K562 (cell line): ENCODE results near the gene FAM227B. TPM values are rescaled to one million over a fixed set of nuclear protein-coding genes. Genes with fewer than 3 reads are reported as not detected.

Experiments
- ATAC-seq: fragments of 200-7000 bp; cut with Tn5 transposase; 3 replicates; pipeline ENCODE4 v1.9.1; 2020; ENCODE audit warnings: moderate library complexity
- BruUV-seq: library from RNA; stranded (reverse); fragments of 400-500 nt; replicated peaks from 2 replicates; lab custom pipeline; 2021; lab: Mats Ljungman, UMichigan
- CTCF ChIA-PET: fragments of 300-600 bp; formaldehyde crosslinking; extraction: SDS; loops from one replicate; lab custom pipeline; 2021; ENCODE audit warnings: low intra/inter-chr PET ratio; lab: Yijun Ruan, JAX
- POLR2A ChIA-PET: fragments of 300-600, 350-650 bp; sonication (Branson Sonifier 250); formaldehyde crosslinking; extraction: SDS; loops from one replicate; lab custom pipeline; 2021; ENCODE audit warnings: antibody characterized with exemption, inconsistent platforms; lab: Yijun Ruan, JAX
- DNase-seq, 4 experiments: peaks; one replicate each; pipeline versions ENCODE4 v3.0.0 to v3.0.0-alpha.2; 2011 to 2018; ENCODE audit warnings: low spot score in 3 of 4, mixed read lengths in 3 of 4; ENCODE audit errors: extremely low read depth in 1 of 4
- FAIRE-seq: peaks from 2 replicates; lab custom pipeline; 2011; peaks lifted over from hg19 to GRCh38; lab: Jason Lieb, UNC
- H2AFZ ChIP-seq: 2 replicates; pipeline ENCODE4 v1.6.0; 2011; ENCODE audit warnings: low read depth, low read length, control low read depth, inconsistent platforms
- H3K27ac ChIP-seq: fragments of 200-600 bp; 3 replicates; pipeline ENCODE4 v1.8.0; 2011; ENCODE audit warnings: low read depth, mild to moderate bottlenecking, control low read depth, inconsistent platforms, low read length, moderate library complexity, mixed read lengths; ENCODE audit errors: extremely low read depth
- H3K27me3 ChIP-seq, 2 experiments: fragments of 300-600 bp in 1 of 2; 2 replicates in 1 of 2; 3 replicates in 1 of 2; pipeline versions ENCODE4 v1.6.0 to v1.8.0; 2011; ENCODE audit warnings: inconsistent platforms in 2 of 2, low read length in 2 of 2, mild to moderate bottlenecking in 1 of 2, mixed read lengths in 1 of 2, moderate library complexity in 1 of 2; ENCODE audit not compliant: control insufficient read depth in 2 of 2, insufficient read depth in 2 of 2
- H3K36me3 ChIP-seq: fragments of 300-600 bp; 3 replicates; pipeline ENCODE4 v1.8.0; 2011; ENCODE audit warnings: mild to moderate bottlenecking, low read length, inconsistent platforms; ENCODE audit not compliant: control insufficient read depth, insufficient read depth
- H3K4me1 ChIP-seq, 2 experiments: fragments of 200-600 bp in 1 of 2; replicated peaks in 1 of 2; 2 replicates in 1 of 2; 3 replicates in 1 of 2; pipeline versions ENCODE4 v1.5.1 to v1.8.0; 2011; ENCODE audit warnings: inconsistent platforms in 2 of 2, low read length in 2 of 2, mild to moderate bottlenecking in 1 of 2, mixed read lengths in 1 of 2, moderate library complexity in 1 of 2; ENCODE audit not compliant: control insufficient read depth in 2 of 2, insufficient read depth in 2 of 2
- H3K4me2 ChIP-seq: 2 replicates; pipeline ENCODE4 v1.6.1; 2011; ENCODE audit warnings: low read length, control low read depth, inconsistent platforms, mixed read lengths; ENCODE audit not compliant: insufficient read depth
- H3K4me3 ChIP-seq: fragments of 200-600 bp; sonication (generic), shearing (Covaris generic); 2 replicates; pipeline ENCODE4 v1.5.1; 2016; ENCODE audit warnings: control low read depth, inconsistent platforms
- H3K79me2 ChIP-seq: fragments of 200-600 bp; 3 replicates; pipeline ENCODE4 v1.8.0; 2011; ENCODE audit warnings: low read length, inconsistent platforms; ENCODE audit not compliant: control insufficient read depth, insufficient read depth
- H3K9ac ChIP-seq, 2 experiments: 2 replicates each; pipeline versions ENCODE4 v1.6.0 to v1.6.1; 2011; ENCODE audit warnings: low read depth in 2 of 2, low read length in 2 of 2, control low read depth in 1 of 2, inconsistent platforms in 1 of 2, mild to moderate bottlenecking in 1 of 2, mixed read lengths in 1 of 2; ENCODE audit not compliant: insufficient read depth in 1 of 2
- H3K9me1 ChIP-seq: one replicate; pipeline ENCODE4 v1.6.0; 2011; ENCODE audit warnings: inconsistent platforms, mild to moderate bottlenecking, low read length, moderate library complexity; ENCODE audit not compliant: control insufficient read depth, insufficient read depth
- H3K9me3 ChIP-seq: replicated peaks from 2 replicates; pipeline ENCODE4 v1.5.1; 2011; ENCODE audit warnings: low read depth, low read length, inconsistent platforms; ENCODE audit not compliant: control insufficient read depth, insufficient read depth
- H4K20me1 ChIP-seq: replicated peaks from 2 replicates; pipeline ENCODE4 v1.6.1; 2011; ENCODE audit warnings: low read length, inconsistent platforms, mixed read lengths; ENCODE audit not compliant: control insufficient read depth, insufficient read depth
- ATF7 ChIP-seq: fragments of 450-650 bp; IDR thresholded peaks from 2 replicates; pipeline ENCODE4 v1.7.1; 2014; ENCODE audit warnings: mild to moderate bottlenecking, moderate library complexity
- DNMT1 ChIP-seq: fragments of 450-650 bp; IDR thresholded peaks from 2 replicates; pipeline ENCODE4 v1.6.1; 2016; ENCODE audit warnings: antibody characterized with exemption, mild to moderate bottlenecking
- EWSR1 ChIP-seq: fragments of 450-650 bp; IDR thresholded peaks from 2 replicates; pipeline ENCODE4 v1.6.1; 2018; ENCODE audit warnings: borderline replicate concordance, mild to moderate bottlenecking, low read depth, moderate library complexity; ENCODE audit not compliant: partially characterized antibody
- MTA3 ChIP-seq: fragments of 450-650 bp; formaldehyde crosslinking; IDR thresholded peaks from 2 replicates; pipeline ENCODE4 v1.6.1; 2017; ENCODE audit warnings: mild to moderate bottlenecking, borderline replicate concordance
- MTF1 ChIP-seq: fragments of 250-450 bp; sonication (Bioruptor Pico); IDR thresholded peaks from 2 replicates; pipeline ENCODE4 v1.9.0; 2021; ENCODE audit warnings: moderate library complexity, mild to moderate bottlenecking, inconsistent platforms, borderline replicate concordance
- MYC ChIP-seq, 2 experiments: fragments of 250-450 bp in 1 of 2; sonication (Bioruptor Pico) in 1 of 2; IDR thresholded peaks; 2 replicates each; pipeline versions ENCODE4 v1.5.1 to v1.6.1; 2012 to 2021; ENCODE audit warnings: low read depth in 2 of 2, borderline replicate concordance in 1 of 2, improper control_type of control experiment in 1 of 2, low read length in 1 of 2, mild to moderate bottlenecking in 1 of 2, moderate library complexity in 1 of 2
- SMARCA5 ChIP-seq: fragments of 450-650 bp; IDR thresholded peaks from 2 replicates; pipeline ENCODE4 v1.6.1; 2016
- ZBED1 ChIP-seq: IDR thresholded peaks from 2 replicates; pipeline ENCODE4 v1.6.1; 2014
- ZNF551 ChIP-seq: fragments of 250-450 bp; sonication (Bioruptor Pico); IDR thresholded peaks from 2 replicates; pipeline ENCODE4 v1.5.0; 2021; ENCODE audit warnings: mild to moderate bottlenecking, moderate library complexity
- ZNF668 ChIP-seq: fragments of 250-450 bp; sonication (Bioruptor Pico); IDR thresholded peaks from 2 replicates; pipeline ENCODE4 v1.8.0; 2022; ENCODE audit warnings: mild to moderate bottlenecking, inconsistent platforms
- in situ Hi-C: fragments of 300-500 bp; cut with MboI; formaldehyde crosslinking; loops from 4 replicates; pipeline ENCODE4 v1.15.0; 2018; ENCODE audit warnings: inconsistent platforms, mixed read lengths
- intact Hi-C: fragments of 100-400 bp; cut with micrococcal nuclease; formaldehyde crosslinking; loops from 2 replicates; pipeline ENCODE4 v1.14.2; 2022
- polyA plus RNA-seq, 8 experiments: library from polyadenylated mRNA; depleted of rRNA in 4 of 8; stranded (reverse) in 5 of 8; unstranded in 3 of 8; fragments of >200 nt; fragmentation: Nextera tagmentation in 2 of 8; fragmentation: Illumina TruSeq in 1 of 8; extraction: Ambion mirVana in 2 of 8; extraction: Trizol in 1 of 8; gene quantifications; 2 replicates each; pipeline versions ENCODE4 v1.2.1 to v1.2.3, GENCODE V29; 2011 to 2014; ENCODE audit warnings: inconsistent platforms in 1 of 8, missing spikeins in 1 of 8
- total RNA-seq, 7 experiments: library from RNA; depleted of rRNA in 6 of 7; stranded (reverse); fragments of >200 nt in 6 of 7; fragmentation: Illumina TruSeq in 2 of 7; extraction: Trizol in 2 of 7; gene quantifications; 2 replicates each; pipeline versions ENCODE4 v1.2.1 to v1.2.3, GENCODE V29; 2011 to 2021; ENCODE audit warnings: low replicate concordance in 1 of 7
- TF ChIP-seq, protein P1 (sequence below): sonication (generic); formaldehyde crosslinking; IDR thresholded peaks from 2 replicates; pipeline ENCODE4 v1.8.0; 2022; ENCODE audit warnings: missing genetic modification reagents, mild to moderate bottlenecking, borderline replicate concordance
- TF ChIP-seq, protein P2 (sequence below): fragments of 450-650 bp; formaldehyde crosslinking; conservative IDR thresholded peaks from 2 replicates; pipeline ENCODE4 v1.4.0; 2022; ENCODE audit warnings: mild to moderate bottlenecking, missing genetic modification characterization

Gene FAM227B
- total and polyA plus RNA-seq, 9 of the 15 experiments (the other 6 are each of a cell fraction or from before 2014, with no cell fraction given) = 5.1 to 12.5 (median 11.2) TPM

DNA sequence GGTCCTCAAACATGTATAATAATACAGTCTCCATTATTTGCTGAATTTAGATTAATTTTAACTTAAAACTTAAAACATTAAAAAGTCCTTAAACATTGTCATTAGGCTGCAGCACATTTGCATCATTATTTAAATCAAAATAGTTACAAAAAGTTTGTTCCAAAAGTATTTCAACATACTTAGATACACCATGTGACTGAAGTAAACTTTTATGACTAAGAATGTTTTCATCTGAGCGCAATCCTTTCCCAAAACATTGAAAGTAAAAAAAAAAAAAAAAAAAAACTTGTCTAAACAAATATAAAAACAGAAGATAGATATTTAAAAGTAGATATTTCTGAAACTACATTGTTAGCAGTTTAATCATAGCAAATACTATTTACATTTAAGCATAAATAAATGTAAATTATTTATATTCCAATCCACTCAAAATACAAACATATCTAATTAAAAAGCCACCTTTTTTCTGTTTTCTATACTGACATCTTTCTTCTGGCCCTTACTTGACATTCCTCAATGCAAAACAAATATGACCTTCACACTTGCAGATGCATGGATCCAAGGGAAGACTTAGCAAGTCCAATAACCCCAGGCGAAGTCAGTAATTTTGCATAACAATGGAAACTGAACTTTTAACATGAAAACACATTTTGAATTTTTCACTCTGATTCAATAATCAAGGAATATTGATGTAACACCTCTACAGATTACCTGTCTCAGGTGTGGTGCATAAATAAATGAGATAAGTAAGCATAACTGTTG is 10.3 kb downstream of the FAM227B start (continued):
- TF ChIP-seq, protein P1, sequence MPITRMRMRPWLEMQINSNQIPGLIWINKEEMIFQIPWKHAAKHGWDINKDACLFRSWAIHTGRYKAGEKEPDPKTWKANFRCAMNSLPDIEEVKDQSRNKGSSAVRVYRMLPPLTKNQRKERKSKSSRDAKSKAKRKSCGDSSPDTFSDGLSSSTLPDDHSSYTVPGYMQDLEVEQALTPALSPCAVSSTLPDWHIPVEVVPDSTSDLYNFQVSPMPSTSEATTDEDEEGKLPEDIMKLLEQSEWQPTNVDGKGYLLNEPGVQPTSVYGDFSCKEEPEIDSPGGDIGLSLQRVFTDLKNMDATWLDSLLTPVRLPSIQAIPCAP = no peak

DNA sequence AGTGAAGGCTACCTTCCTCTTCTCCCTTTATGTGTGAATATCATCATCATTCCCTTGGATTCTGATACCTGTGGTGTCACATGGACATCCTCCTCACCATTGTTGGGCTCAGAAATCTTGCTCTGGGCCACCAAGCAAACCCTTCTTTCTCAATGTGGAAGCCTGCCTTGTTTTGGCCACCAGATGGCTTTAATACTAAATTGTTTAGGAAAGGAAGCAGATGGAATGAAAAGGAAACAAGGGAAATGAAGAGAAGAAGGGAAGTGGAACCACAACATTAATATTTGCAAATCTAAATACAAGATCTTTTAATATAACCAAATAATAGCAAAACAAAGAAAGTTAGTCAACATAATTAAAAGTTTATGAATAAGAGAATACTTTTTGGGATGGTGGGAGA is 14.0 kb downstream of the FAM227B start:
- H3K27me3 ChIP-seq = no peaks in the 10 kb centered on the region
- no peak for FAIRE-seq
- ATAC-seq = no peak
- ChIA-PET POLR2A (interaction anchor here (0.6 kb wide), 1 partner anchor 1109 kb away, joined by 3 read pairs; no protein-coding TSS in a partner anchor), CTCF (no interaction called here)
- intact Hi-C loops (no loop called here), in situ Hi-C loops (no loop called here)
- no peaks in the 10 kb centered on the region for H3K9me3 ChIP-seq
- no peaks in the 10 kb centered on the region for H3K9me1 ChIP-seq
- H3K4me2 ChIP-seq = no peak overlapping the region
- no peaks in the 10 kb centered on the region for H4K20me1 ChIP-seq
- H2AFZ ChIP-seq = no peak overlapping the region
- H3K4me3 ChIP-seq = no peak overlapping the region
- no peaks in the 10 kb centered on the region for H3K4me1 ChIP-seq
- no peak for DNase-seq
- H3K9ac ChIP-seq = no peak overlapping the region
- H3K36me3 ChIP-seq = no peaks in the 10 kb centered on the region
- no peaks in the 10 kb centered on the region for H3K79me2 ChIP-seq
- BruUV-seq = no TSS peak
- H3K27ac ChIP-seq = no peak overlapping the region
- TF ChIP-seq ZBED1 (no peak), EWSR1 (no peak), DNMT1 (no peak), ATF7 (no peak), ZNF551 (CRISPR knock-in tag) (no peak), ZNF668 (CRISPR knock-in tag) (no peak), MTF1 (CRISPR knock-in tag) (no peak), MYC (IDR thresholded peaks at IDR 0.05; ENCODE audit: low read depth, low read length) (no peak), MYC (CRISPR knock-in tag; IDR thresholded peaks at IDR 0.05; ENCODE audit: borderline replicate concordance, low read depth) (no peak), MTA3 (no peak), SMARCA5 (no peak)
- TF ChIP-seq, protein P2, sequence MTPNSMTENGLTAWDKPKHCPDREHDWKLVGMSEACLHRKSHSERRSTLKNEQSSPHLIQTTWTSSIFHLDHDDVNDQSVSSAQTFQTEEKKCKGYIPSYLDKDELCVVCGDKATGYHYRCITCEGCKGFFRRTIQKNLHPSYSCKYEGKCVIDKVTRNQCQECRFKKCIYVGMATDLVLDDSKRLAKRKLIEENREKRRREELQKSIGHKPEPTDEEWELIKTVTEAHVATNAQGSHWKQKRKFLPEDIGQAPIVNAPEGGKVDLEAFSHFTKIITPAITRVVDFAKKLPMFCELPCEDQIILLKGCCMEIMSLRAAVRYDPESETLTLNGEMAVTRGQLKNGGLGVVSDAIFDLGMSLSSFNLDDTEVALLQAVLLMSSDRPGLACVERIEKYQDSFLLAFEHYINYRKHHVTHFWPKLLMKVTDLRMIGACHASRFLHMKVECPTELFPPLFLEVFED = no peak
